DOHH2 (cell line): Measurements from ENCODE around the gene DCLK1.

Source experiments
- H3F3A ChIP-seq: fragments of 200-600 bp; sonication (generic), shearing (Covaris generic); 2 replicates; pipeline ENCODE4 v1.6.0; 2016; ENCODE audit warnings: antibody characterized with exemption, mild to moderate bottlenecking; ENCODE audit not compliant: control insufficient read depth, insufficient read depth
- H3K27ac ChIP-seq: fragments of 200-600 bp; sonication (generic); 2 replicates; pipeline ENCODE4 v1.5.1; 2014; ENCODE audit warnings: low read depth, mild to moderate bottlenecking, low read length, moderate library complexity
- H3K27me3 ChIP-seq: fragments of 200-600 bp; sonication (generic); 2 replicates; pipeline ENCODE4 v1.6.1; 2014; ENCODE audit warnings: mild to moderate bottlenecking, low read length, mixed read lengths; ENCODE audit not compliant: control insufficient read depth
- H3K36me3 ChIP-seq: fragments of 200-600 bp; sonication (generic); 2 replicates; pipeline ENCODE4 v1.6.1; 2014; ENCODE audit warnings: mild to moderate bottlenecking, low read length, moderate library complexity, mixed read lengths; ENCODE audit not compliant: control insufficient read depth
- H3K4me1 ChIP-seq: fragments of 200-600 bp; sonication (generic); 2 replicates; pipeline ENCODE4 v1.6.1; 2014; ENCODE audit warnings: mild to moderate bottlenecking, low read length, mixed read lengths; ENCODE audit not compliant: control insufficient read depth
- H3K4me2 ChIP-seq: fragments of 200-600 bp; sonication (generic); 2 replicates; pipeline ENCODE4 v1.6.0; 2014; ENCODE audit warnings: mild to moderate bottlenecking, low read length, moderate library complexity
- H3K4me3 ChIP-seq: fragments of 200-600 bp; sonication (generic); 2 replicates; pipeline ENCODE4 v1.5.1; 2014; ENCODE audit warnings: mild to moderate bottlenecking, low read length, mixed read lengths
- H3K79me2 ChIP-seq: fragments of 200-600 bp; sonication (generic); 2 replicates; pipeline ENCODE4 v1.6.1; 2014; ENCODE audit warnings: mild to moderate bottlenecking, low read length, mixed read lengths; ENCODE audit not compliant: control insufficient read depth
- H3K9me2 ChIP-seq: fragments of 200-600 bp; sonication (generic); replicated peaks from 2 replicates; pipeline ENCODE4 v1.6.1; 2014; ENCODE audit warnings: mild to moderate bottlenecking, low read length, mixed read lengths; ENCODE audit not compliant: control insufficient read depth
- H3K9me3 ChIP-seq: fragments of 200-600 bp; sonication (generic); 2 replicates; pipeline ENCODE4 v1.6.1; 2014; ENCODE audit warnings: antibody characterized with exemption, low read length, mixed read lengths; ENCODE audit not compliant: control insufficient read depth, insufficient read depth
- H4K20me1 ChIP-seq: fragments of 200-600 bp; sonication (generic); 2 replicates; pipeline ENCODE4 v1.6.0; 2014; ENCODE audit warnings: low read depth, mild to moderate bottlenecking, antibody characterized with exemption, low read length, moderate library complexity; ENCODE audit not compliant: control insufficient read depth, insufficient read depth
- CTCF ChIP-seq: fragments of 200-600 bp; sonication (generic); IDR thresholded peaks from one replicate; pipeline ENCODE4 v1.5.1; 2014; ENCODE audit warnings: antibody characterized with exemption, mild to moderate bottlenecking, low read depth, low read length; ENCODE audit not compliant: poor library complexity, severe bottlenecking
- EZH2phosphoT487 ChIP-seq: fragments of 200-600 bp; sonication (generic); IDR thresholded peaks from 2 replicates; pipeline ENCODE4 v1.6.1; 2017; ENCODE audit warnings: borderline replicate concordance, mild to moderate bottlenecking, antibody characterized with exemption, low read length, moderate library complexity, mixed read lengths

Gene DCLK1

DNA sequence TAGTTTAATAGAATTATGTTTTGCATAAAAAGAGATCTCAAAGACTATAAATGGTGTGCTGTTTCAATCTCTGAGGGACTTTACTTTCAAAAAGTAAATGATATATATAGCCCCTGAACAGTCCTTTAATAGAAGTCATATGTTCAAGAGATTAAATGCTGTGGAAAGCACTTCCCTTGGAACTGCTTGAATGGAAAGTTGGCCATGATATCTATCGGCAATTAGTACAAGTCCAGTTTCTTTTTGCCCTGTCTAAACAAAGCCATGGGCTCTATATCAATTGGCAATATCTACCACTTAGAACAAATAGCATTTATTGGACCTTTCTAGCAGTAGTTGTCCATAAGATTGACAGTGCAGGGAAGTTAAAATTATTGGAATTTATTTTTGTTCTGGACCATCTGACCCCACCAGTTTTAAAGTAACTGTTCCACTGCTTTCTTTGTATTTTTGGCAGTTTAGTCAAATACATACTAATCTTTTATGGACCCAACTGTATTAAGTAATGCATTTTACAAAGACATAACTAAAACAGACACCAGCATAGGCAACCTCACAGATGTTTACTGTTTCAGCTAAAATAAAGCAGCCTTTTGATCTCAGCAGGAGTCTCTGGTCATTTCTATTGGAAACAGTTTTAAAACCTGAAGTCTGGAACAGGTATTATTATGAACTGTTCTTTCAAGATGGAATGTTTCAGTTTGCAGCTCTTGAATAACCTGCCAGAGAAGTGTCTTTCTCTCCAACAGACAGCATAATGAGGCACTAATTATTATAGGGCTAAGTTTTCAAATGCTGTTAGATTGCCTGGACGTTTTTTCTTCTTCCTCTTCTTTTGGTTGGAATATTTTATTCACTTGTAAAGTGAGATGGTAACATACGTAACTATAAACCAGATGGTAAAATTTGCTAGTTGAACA, 282.6 kb downstream of the DCLK1 start:
- Histone ChIP-seq H3K27me3 (0 out of 2 replicates have a peak, but pooled peaks cover 3% of the 10 kb centered on the region), H3K9me2 (no peaks in the 10 kb centered on the region), H3K9me3 (0 out of 2 replicates have a peak, but pooled peaks cover 3% of the 10 kb centered on the region), H3K4me1 (no peaks in the 10 kb centered on the region), H3K4me2 (no peak overlapping the region), H3K27ac (no peak overlapping the region), H3K36me3 (no peaks in the 10 kb centered on the region), H3K79me2 (no peaks in the 10 kb centered on the region), H4K20me1 (no peaks in the 10 kb centered on the region), H3K4me3 (no peak overlapping the region), H3F3A (no peaks in the 10 kb centered on the region)
- TF ChIP-seq CTCF = no peak
- TF ChIP-seq EZH2phosphoT487 = no peak

- Histone ChIP-seq H3K36me3 (no peaks in the 10 kb centered on the region), H3F3A (no peaks in the 10 kb centered on the region), H3K27ac (no peak overlapping the region), H3K27me3 (no peaks in the 10 kb centered on the region), H4K20me1 (no peaks in the 10 kb centered on the region), H3K9me2 (no peaks in the 10 kb centered on the region), H3K4me1 (no peaks in the 10 kb centered on the region), H3K9me3 (no peaks in the 10 kb centered on the region), H3K4me3 (no peak overlapping the region), H3K79me2 (no peaks in the 10 kb centered on the region), H3K4me2 (no peak overlapping the region)
- TF ChIP-seq CTCF (no peak), EZH2phosphoT487 (no peak)
Observed at GRCh38 chr13:35843272-35843671, 287.9 kb downstream of the DCLK1 start.

- Histone ChIP-seq H3K4me3 (no peak overlapping the region), H3K9me2 (no peaks in the 10 kb centered on the region), H3K27ac (no peak overlapping the region), H3K79me2 (no peaks in the 10 kb centered on the region), H4K20me1 (no peaks in the 10 kb centered on the region), H3K4me2 (no peak overlapping the region), H3K4me1 (no peaks in the 10 kb centered on the region), H3K9me3 (no peaks in the 10 kb centered on the region), H3F3A (no peaks in the 10 kb centered on the region), H3K27me3 (no peaks in the 10 kb centered on the region), H3K36me3 (no peaks in the 10 kb centered on the region)
- TF ChIP-seq CTCF (no peak), EZH2phosphoT487 (no peak)
Observed at GRCh38 chr13:35841060-35841521, 290.1 kb downstream of the DCLK1 start.
